B cell (primary cell): ENCODE measurements around the gene GXYLT1. TPM values are rescaled to one million over a fixed set of nuclear protein-coding genes. Genes with fewer than 3 reads are reported as not detected.

Experiments
- ATAC-seq: fragments of 200-7000 bp; cut with Tn5 transposase; one replicate; pipeline ENCODE4 v1.10.0; 2021; ENCODE audit warnings: low read depth, mild to moderate bottlenecking, moderate number of reproducible peaks, moderate library complexity
- CTCF ChIA-PET: fragments of 350-600 bp; sonication (Branson Sonifier 250); formaldehyde crosslinking; loops from one replicate; lab custom pipeline; 2021; ENCODE audit warnings: antibody characterized with exemption, inconsistent platforms; lab: Charles Lee
- POLR2A ChIA-PET: fragments of 350-600 bp; sonication (Branson Sonifier 250); formaldehyde crosslinking; loops from one replicate; lab custom pipeline; 2021; ENCODE audit warnings: antibody characterized with exemption; lab: Charles Lee
- DNase-seq: peaks from one replicate; pipeline ENCODE4 v3.0.0; 2013
- H2AFZ ChIP-seq: 2 replicates; pipeline ENCODE4 v1.6.1; 2012; ENCODE audit warnings: mild to moderate bottlenecking, low read depth, low read length; ENCODE audit not compliant: insufficient read depth, poor library complexity, severe bottlenecking
- H3K27ac ChIP-seq, 2 donors: 1 replicate in 1 of 2; 2 replicates in 1 of 2; pipeline ENCODE4 v1.5.1; 2012 to 2013; ENCODE audit warnings: low read length in 2 of 2, mild to moderate bottlenecking in 2 of 2, moderate library complexity in 1 of 2
- H3K27me3 ChIP-seq, 4 experiments: fragments of 200-600 bp in 1 of 4; sonication (generic) in 1 of 4; replicated peaks in 1 of 4; 1 replicate in 2 of 4; 2 replicates in 2 of 4; pipeline versions ENCODE4 v1.6.1 to v1.7.0; 2013 to 2016; ENCODE audit warnings: low read length in 3 of 4, mild to moderate bottlenecking in 2 of 4, mixed read lengths in 1 of 4, moderate library complexity in 1 of 4; ENCODE audit not compliant: insufficient read depth in 4 of 4, control insufficient read depth in 3 of 4; ENCODE audit errors: control extremely low read depth in 1 of 4
- H3K36me3 ChIP-seq, 2 experiments: replicated peaks in 1 of 2; 1 replicate in 1 of 2; 2 replicates in 1 of 2; pipeline versions ENCODE4 v1.6.1 to v1.7.1; 2013; ENCODE audit warnings: low read length in 1 of 2; ENCODE audit not compliant: insufficient read depth in 2 of 2, control insufficient read depth in 1 of 2; ENCODE audit errors: control extremely low read depth in 1 of 2, extremely low read depth in 1 of 2
- H3K4me1 ChIP-seq, 2 donors: fragments of 200-600 bp in 1 of 2; sonication (generic) in 1 of 2; 1 replicate in 1 of 2; 2 replicates in 1 of 2; pipeline versions ENCODE4 v1.5.1 to v1.6.1; 2013 to 2017; ENCODE audit warnings: low read length in 2 of 2; ENCODE audit not compliant: control insufficient read depth in 2 of 2, insufficient read depth in 2 of 2
- H3K4me2 ChIP-seq: replicated peaks from 2 replicates; pipeline ENCODE3; 2012; ENCODE audit warnings: mild to moderate bottlenecking, low read depth, low read length; ENCODE audit not compliant: poor library complexity, severe bottlenecking
- H3K4me3 ChIP-seq, 5 experiments: fragments of 200-600 bp in 1 of 5; sonication (generic) in 1 of 5; 1 replicate in 3 of 5; 2 replicates in 2 of 5; pipeline versions ENCODE4 v1.5.1 to v1.7.0; 2011 to 2016; ENCODE audit warnings: low read length in 4 of 5, mild to moderate bottlenecking in 4 of 5, low read depth in 2 of 5, control low read depth in 1 of 5, moderate library complexity in 1 of 5; ENCODE audit not compliant: insufficient read depth in 1 of 5; ENCODE audit errors: control extremely low read depth in 1 of 5, extremely low read depth in 1 of 5
- H3K79me2 ChIP-seq: fragments of 200-600 bp; sonication (generic); one replicate; pipeline ENCODE4 v1.6.0; 2016; ENCODE audit warnings: low read length; ENCODE audit not compliant: control insufficient read depth, insufficient read depth
- H3K9ac ChIP-seq: fragments of 200-600 bp; sonication (generic); 2 replicates; pipeline ENCODE4 v1.6.1; 2017; ENCODE audit warnings: mild to moderate bottlenecking, low read length, moderate library complexity
- H3K9me3 ChIP-seq, 3 donors: one replicate each; pipeline versions ENCODE4 v1.6.1 to v1.7.1; 2013; ENCODE audit warnings: low read length in 2 of 3; ENCODE audit not compliant: control insufficient read depth in 2 of 3, insufficient read depth in 1 of 3; ENCODE audit errors: control extremely low read depth in 1 of 3
- H4K20me1 ChIP-seq: 2 replicates; pipeline ENCODE4 v1.6.0; 2012; ENCODE audit warnings: mild to moderate bottlenecking, low read length; ENCODE audit not compliant: insufficient read depth, control insufficient read depth, poor library complexity, severe bottlenecking
- H3K27ac Mint-ChIP-seq: one replicate; pipeline ENCODE4 v1.8.0; 2021; ENCODE audit warnings: mixed read lengths
- H3K27me3 Mint-ChIP-seq: one replicate; pipeline ENCODE4 v1.8.0; 2021; ENCODE audit warnings: mixed read lengths
- H3K4me1 Mint-ChIP-seq: one replicate; pipeline ENCODE4 v1.8.0; 2021; ENCODE audit warnings: mixed read lengths
- H3K4me3 Mint-ChIP-seq: one replicate; pipeline ENCODE4 v1.8.0; 2021; ENCODE audit warnings: mixed read lengths
- H3K9me3 Mint-ChIP-seq: one replicate; pipeline ENCODE4 v1.8.0; 2022; ENCODE audit warnings: mixed read lengths; ENCODE audit not compliant: insufficient read depth
- EZH2 ChIP-seq: IDR thresholded peaks from 2 replicates; pipeline ENCODE4 v1.6.1; 2012; ENCODE audit warnings: borderline replicate concordance, low read depth, mild to moderate bottlenecking, moderate library complexity, low read length; ENCODE audit not compliant: insufficient read depth, poor library complexity, severe bottlenecking
- WGBS: methylation state at CpG from one replicate; pipeline ENCODE4 v1.1.5; 2013; ENCODE audit warnings: missing lambda C conversion rate; ENCODE audit not compliant: insufficient coverage; 5-methylcytosine and 5-hydroxymethylcytosine counted together
- intact Hi-C: fragments of 100-400 bp; cut with micrococcal nuclease; formaldehyde crosslinking; loops from one replicate; pipeline ENCODE4 v1.10.0; 2022
- polyA plus RNA-seq: library from polyadenylated mRNA; depleted of rRNA; stranded (reverse); fragments of >200 nt; gene quantifications from 2 replicates; pipeline ENCODE4 v1.2.3, GENCODE V29; 2012
- total RNA-seq, 2 donors: library from RNA; stranded (reverse); fragments of 120-200 nt in 1 of 2; gene quantifications; 1 replicate in 1 of 2; 2 replicates in 1 of 2; pipeline versions ENCODE4 v1.2.3 to v1.2.4, GENCODE V29; 2013 to 2022
- TF ChIP-seq, protein P1 (sequence below): fragments of 200-600 bp; IDR thresholded peaks from one replicate; pipeline ENCODE4 v1.8.0; 2022; ENCODE audit warnings: antibody characterized with exemption, mild to moderate bottlenecking

Gene GXYLT1
- total and polyA plus RNA-seq, 2 donors (not counting 1 experiment from before 2014, with no cell fraction given): 2.0 to 9.4 TPM

DNA sequence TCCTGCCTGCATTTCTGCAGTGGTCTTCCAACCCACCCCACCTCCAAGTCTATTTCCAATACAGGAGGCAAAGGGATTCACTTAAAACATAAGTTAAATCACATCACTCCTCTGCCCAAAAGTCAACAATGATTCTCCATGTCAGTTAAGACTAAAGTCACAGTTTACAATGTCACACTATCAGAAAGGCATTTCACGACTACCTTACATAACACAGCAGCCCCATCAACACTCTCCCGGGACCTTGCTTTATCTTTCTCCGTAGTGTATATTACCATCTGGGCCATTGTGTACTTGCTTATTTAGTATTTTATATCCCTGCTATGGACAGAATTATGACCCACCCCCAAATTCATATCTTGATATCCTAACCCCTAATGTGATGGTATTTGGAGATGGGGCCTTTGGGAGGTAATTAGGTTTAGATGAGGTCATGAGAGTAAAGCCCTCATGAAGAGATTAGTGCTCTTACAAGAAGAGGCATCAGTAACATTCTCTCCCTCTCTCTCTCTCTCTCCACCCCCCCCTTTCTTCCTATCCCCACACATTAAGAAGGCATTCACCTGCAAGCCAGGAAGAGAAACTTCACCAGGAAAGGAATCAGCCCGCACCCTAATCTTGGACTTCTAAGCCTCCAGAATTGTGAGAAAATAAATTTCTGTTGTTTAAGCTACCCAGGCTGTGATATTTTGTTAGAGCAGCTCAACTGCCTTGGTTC lies 112.7 kb downstream of the GXYLT1 start:
- ATAC-seq: no peak
- H3K27me3 ChIP-seq: peaks cover 0 to 4% (median 0%) of the 10 kb centered on the region in 4 experiments
- CTCF ChIA-PET: interaction anchor here (1.7 kb wide), 1 partner anchor 8 kb away, joined by 7 read pairs; no protein-coding TSS in a partner anchor

More for the DNA sequence above, 112.7 kb downstream of the GXYLT1 start:
- POLR2A ChIA-PET: no interaction called here
- Histone ChIP-seq H3K4me1 (no peaks in the 10 kb centered on the region), H3K4me2 (no peak overlapping the region), H3K79me2 (no peaks in the 10 kb centered on the region), H3K9ac (no peak overlapping the region), H2AFZ (no peak overlapping the region), H3K36me3 (no peaks in the 10 kb centered on the region), H4K20me1 (no peaks in the 10 kb centered on the region), H3K27ac (no peak overlapping the region), H3K9me3 (no peaks in the 10 kb centered on the region), H3K4me3 (no peak overlapping the region)
- Mint-ChIP-seq H3K4me3 (no peak overlapping the region), H3K27me3 (peaks cover 25% of the 10 kb centered on the region), H3K9me3 (no peaks in the 10 kb centered on the region), H3K27ac (no peak overlapping the region), H3K4me1 (no peaks in the 10 kb centered on the region)
- DNase-seq: no peak
- intact Hi-C loops: no loop called here
- TF ChIP-seq, protein P1, sequence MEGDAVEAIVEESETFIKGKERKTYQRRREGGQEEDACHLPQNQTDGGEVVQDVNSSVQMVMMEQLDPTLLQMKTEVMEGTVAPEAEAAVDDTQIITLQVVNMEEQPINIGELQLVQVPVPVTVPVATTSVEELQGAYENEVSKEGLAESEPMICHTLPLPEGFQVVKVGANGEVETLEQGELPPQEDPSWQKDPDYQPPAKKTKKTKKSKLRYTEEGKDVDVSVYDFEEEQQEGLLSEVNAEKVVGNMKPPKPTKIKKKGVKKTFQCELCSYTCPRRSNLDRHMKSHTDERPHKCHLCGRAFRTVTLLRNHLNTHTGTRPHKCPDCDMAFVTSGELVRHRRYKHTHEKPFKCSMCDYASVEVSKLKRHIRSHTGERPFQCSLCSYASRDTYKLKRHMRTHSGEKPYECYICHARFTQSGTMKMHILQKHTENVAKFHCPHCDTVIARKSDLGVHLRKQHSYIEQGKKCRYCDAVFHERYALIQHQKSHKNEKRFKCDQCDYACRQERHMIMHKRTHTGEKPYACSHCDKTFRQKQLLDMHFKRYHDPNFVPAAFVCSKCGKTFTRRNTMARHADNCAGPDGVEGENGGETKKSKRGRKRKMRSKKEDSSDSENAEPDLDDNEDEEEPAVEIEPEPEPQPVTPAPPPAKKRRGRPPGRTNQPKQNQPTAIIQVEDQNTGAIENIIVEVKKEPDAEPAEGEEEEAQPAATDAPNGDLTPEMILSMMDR: no peak
- no peak for TF ChIP-seq EZH2
- WGBS: no CpG with 5 or more reads among the region's 4 CpGs

Other genes starting within 250 kb of the GXYLT1 start
- 38.5 and 41.9 TPM in 2 replicates for gene YAF2, start 93.4 kb upstream of the GXYLT1 start, total RNA-seq
- gene YAF2, start 93.4 kb upstream of the GXYLT1 start, polyA plus RNA-seq: 11.6 and 18.6 TPM in 2 replicates
- gene ZCRB1, start 181.2 kb upstream of the GXYLT1 start, total RNA-seq: 23.2 and 27.1 TPM in 2 replicates
- gene ZCRB1, start 181.2 kb upstream of the GXYLT1 start, polyA plus RNA-seq: 9.8 and 15.5 TPM in 2 replicates
- 99.5 and 104 TPM in 2 replicates for gene PPHLN1, start 181.3 kb upstream of the GXYLT1 start, total RNA-seq
- gene PPHLN1, start 181.3 kb upstream of the GXYLT1 start, polyA plus RNA-seq: 48.8 and 79.8 TPM in 2 replicates